Testis (tissue), 3 donors: ENCODE results near the gene TBPL2. TPM values are rescaled to one million over a fixed set of nuclear protein-coding genes. Genes with fewer than 3 reads are reported as not detected.

ENCODE experiments used
- DNase-seq: peaks from one replicate; pipeline ENCODE4 v3.0.0-alpha.2; 2019
- H3K27ac ChIP-seq, 2 donors: fragments of 200-600 bp; sonication (generic); one replicate each; pipeline ENCODE4 v1.5.1; 2019
- H3K27me3 ChIP-seq: fragments of 200-600 bp; sonication (generic); one replicate; pipeline ENCODE4 v1.5.1; 2019
- H3K36me3 ChIP-seq: fragments of 200-600 bp; sonication (generic); one replicate; pipeline ENCODE4 v1.5.1; 2017; ENCODE audit warnings: low read depth; ENCODE audit errors: missing control alignments
- H3K4me1 ChIP-seq: fragments of 200-600 bp; sonication (generic); one replicate; pipeline ENCODE4 v1.5.1; 2019
- H3K4me3 ChIP-seq, 2 donors: fragments of 200-600 bp; sonication (generic); one replicate each; pipeline ENCODE4 v1.5.1; 2017 to 2019
- H3K9me3 ChIP-seq: fragments of 200-600 bp; sonication (generic); one replicate; pipeline ENCODE4 v1.5.1; 2017
- CTCF ChIP-seq, 3 experiments: fragments of 450-650 bp in 2 of 3; fragments of 200-600 bp in 1 of 3; sonication (generic) in 1 of 3; IDR thresholded peaks; one replicate each; pipeline ENCODE4 v1.5.1; 2016 to 2019; ENCODE audit warnings: antibody characterized with exemption in 3 of 3, mild to moderate bottlenecking in 2 of 3, moderate library complexity in 1 of 3
- POLR2A ChIP-seq: fragments of 450-650 bp; IDR thresholded peaks from one replicate; pipeline ENCODE4 v1.6.1; 2017; ENCODE audit warnings: antibody characterized with exemption, mild to moderate bottlenecking, moderate library complexity
- WGBS, 2 donors: methylation state at CpG; one replicate each; pipeline ENCODE4 v1.1.5; 2018; 5-methylcytosine and 5-hydroxymethylcytosine counted together
- intact Hi-C: fragments of 100-400 bp; cut with DNase I; formaldehyde crosslinking; loops from one replicate; pipeline ENCODE4 v1.15.1; 2023; ENCODE audit warnings: low total_unique reads
- polyA plus RNA-seq: library from polyadenylated mRNA; stranded (reverse); fragments of 350-450 nt; fragmentation: Illumina TruSeq; extraction: RNeasy Lipid Tissue Mini Kit (QIAGEN cat#74804); gene quantifications from one replicate; pipeline ENCODE4 v1.2.3, GENCODE V29; 2014; ENCODE audit warnings: low read depth, low replicate concordance; ENCODE audit not compliant: insufficient read depth
- small RNA-seq, 2 donors: library from RNA; depleted of rRNA; stranded (forward); fragments of <200 nt; gene quantifications; one replicate each; pipeline ENCODE3, GENCODE V24; 2016
- total RNA-seq, 2 donors: library from RNA; depleted of rRNA; stranded (reverse); fragments of >200 nt; gene quantifications; one replicate each; pipeline ENCODE4 v1.2.3, GENCODE V29; 2016

The TBPL2 gene
- total and polyA plus RNA-seq, 3 donors from 2014 or later, result 0.39 TPM; not detected in 2

GRCh38 chr14:55366271-55366670 is 74.1 kb downstream of the TBPL2 start:
- Histone ChIP-seq H3K27ac (no peak overlapping the region), H3K4me1 (peaks cover 5% of the 10 kb centered on the region), H3K36me3 (no peaks in the 10 kb centered on the region), H3K4me3 (no peak overlapping the region), H3K9me3 (no peaks in the 10 kb centered on the region), H3K27me3 (no peaks in the 10 kb centered on the region)
- TF ChIP-seq CTCF (IDR thresholded peaks at IDR 0.05) (no peak), POLR2A (no peak)
- DNase-seq, result no peak
- WGBS, 2 donors, result 83 to 86% methylated on average over 3 of the region's 3 CpGs
- intact Hi-C loops, result no loop called here

Small RNAs within 50 kb of the gene (small RNA-seq; reads per million reads assigned to genes)
- gene AL356801.1, result 0 reads per million in 2 donors

Other genes with a start within 250 kb of the TBPL2 start
- 10 to 100 TPM; 11.2 to 17.2 TPM for gene DLGAP5, start 249.0 kb downstream of the TBPL2 start, total RNA-seq
- gene DLGAP5, start 249.0 kb downstream of the TBPL2 start, polyA plus RNA-seq, result 15.2 TPM
- 10 to 100 TPM; 84.4 to 91.7 TPM for gene FBXO34, start 169.2 kb downstream of the TBPL2 start, total RNA-seq
- 62.1 TPM for gene FBXO34, start 169.2 kb downstream of the TBPL2 start, polyA plus RNA-seq
- gene ATG14, start 28.8 kb downstream of the TBPL2 start, total RNA-seq, result 10 to 100 TPM; 23.5 to 28.4 TPM
- gene ATG14, start 28.8 kb downstream of the TBPL2 start, polyA plus RNA-seq, result 18.0 TPM
- 100 to 1,000 TPM; 221 to 247 TPM for gene KTN1, start 139.6 kb upstream of the TBPL2 start, total RNA-seq
- gene KTN1, start 139.6 kb upstream of the TBPL2 start, polyA plus RNA-seq, result 74.8 TPM